ENCODE results near the gene SMIM36.

The SMIM36 gene

DNA sequence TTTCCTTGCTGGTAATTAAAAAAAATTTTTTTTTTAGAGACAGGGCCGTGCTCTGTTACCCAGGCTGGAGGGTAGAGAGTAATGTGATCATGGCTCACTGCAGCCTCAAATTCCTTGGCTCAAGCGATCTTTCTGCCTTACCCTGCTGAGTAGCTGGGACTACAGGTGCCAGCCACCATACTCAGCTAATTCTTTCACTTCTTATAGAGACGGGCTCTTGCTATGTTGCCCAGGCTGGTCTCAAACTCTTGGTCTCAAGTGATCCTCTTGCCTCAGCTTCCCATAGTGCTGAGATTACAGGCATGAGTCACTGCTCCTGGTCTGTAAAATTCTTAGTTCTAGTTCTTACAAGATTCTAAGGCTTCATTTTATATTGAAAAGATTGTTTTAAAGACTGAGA lies 11.1 kb downstream of the SMIM36 start:
- Histone ChIP-seq H3K36me3 (ENCODE audit: control insufficient read depth in 1 of 2, insufficient read depth in 2 of 2, low read length in 2 of 2) (no peaks in the 10 kb centered on the region), H3K9me3 (ENCODE audit: control insufficient read depth in 1 of 2, low read length in 2 of 2) (no peaks in the 10 kb centered on the region), H3K27ac (ENCODE audit: low read length) (no peak overlapping the region), H3K4me1 (ENCODE audit: control insufficient read depth in 1 of 2, insufficient read depth in 2 of 2, low read length in 2 of 2) (no peaks in the 10 kb centered on the region), H3K27me3 (ENCODE audit: low read depth, low read length) (no peaks in the 10 kb centered on the region), H3K4me3 (ENCODE audit: low read depth in 1 of 2, low read length in 2 of 2) (no peak overlapping the region)

DNA sequence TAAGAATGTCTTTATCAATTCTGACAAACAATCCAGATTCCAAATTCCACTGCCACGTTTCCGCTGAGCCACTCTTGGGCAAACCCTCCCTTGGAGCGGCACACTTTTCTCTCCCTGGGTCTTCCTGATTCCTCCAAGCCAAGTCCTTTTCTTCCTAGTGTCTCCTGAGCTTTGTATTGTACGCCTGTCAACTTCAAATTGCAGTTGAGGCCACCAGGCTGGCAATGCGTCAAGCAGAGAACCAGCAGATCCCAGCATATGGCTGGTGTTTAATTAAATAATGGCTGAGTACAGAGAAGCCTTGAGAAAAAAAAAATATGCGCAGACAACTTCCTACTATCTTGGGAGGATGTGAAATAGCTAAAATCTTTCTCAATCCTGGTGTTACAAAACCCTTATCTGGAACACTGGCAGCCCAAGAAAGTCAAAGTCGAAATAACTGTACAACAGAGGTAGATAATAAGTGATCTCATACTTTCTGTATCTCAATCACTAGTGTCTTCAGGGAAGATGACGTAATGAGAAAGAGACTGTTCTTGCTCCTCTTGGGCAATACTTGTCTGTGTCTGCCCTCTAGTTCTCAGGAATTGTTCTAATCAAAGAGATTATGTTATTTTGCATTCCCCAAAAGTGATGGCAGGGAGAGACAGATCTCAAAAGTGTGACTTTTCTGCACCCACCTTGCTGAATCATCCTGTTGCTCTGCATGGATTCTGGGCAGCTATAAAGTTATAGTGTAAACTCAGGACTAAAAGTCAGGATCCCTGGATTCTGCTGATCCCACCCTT lies 15.0 kb downstream of the SMIM36 start:
- H3K27ac ChIP-seq (ENCODE audit: low read length) = peak overlapping the region; percentile 11
- no peaks in the 10 kb centered on the region for H3K4me1 ChIP-seq (ENCODE audit: control insufficient read depth in 1 of 2, insufficient read depth in 2 of 2, low read length in 2 of 2)
- H3K9me3 ChIP-seq (ENCODE audit: control insufficient read depth in 1 of 2, low read length in 2 of 2) = no peaks in the 10 kb centered on the region
- no peaks in the 10 kb centered on the region for H3K27me3 ChIP-seq (ENCODE audit: low read depth, low read length)
- no peak overlapping the region for H3K4me3 ChIP-seq (ENCODE audit: low read depth in 1 of 2, low read length in 2 of 2)
- no peaks in the 10 kb centered on the region for H3K36me3 ChIP-seq (ENCODE audit: control insufficient read depth in 1 of 2, insufficient read depth in 2 of 2, low read length in 2 of 2)

DNA sequence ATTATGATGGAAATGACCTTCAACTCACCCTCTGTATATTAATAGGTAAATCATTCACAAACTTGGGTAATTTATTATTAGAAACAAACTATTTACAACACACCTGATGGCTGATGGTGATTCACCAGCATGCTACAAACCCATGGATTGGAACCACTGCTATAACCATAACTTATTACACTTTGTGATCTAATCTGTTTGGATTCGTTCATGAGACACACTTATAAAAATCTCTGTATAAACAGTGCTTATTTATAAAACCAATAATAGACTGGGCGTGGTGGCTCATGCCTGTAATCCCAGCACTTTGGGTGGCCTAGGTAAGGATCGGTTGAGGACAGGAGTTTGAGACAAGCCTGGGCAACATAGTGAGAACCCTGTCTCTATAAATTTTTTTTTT lies 16.0 kb downstream of the SMIM36 start:
- Histone ChIP-seq H3K27me3 (ENCODE audit: low read depth, low read length) (no peaks in the 10 kb centered on the region), H3K4me1 (ENCODE audit: control insufficient read depth in 1 of 2, insufficient read depth in 2 of 2, low read length in 2 of 2) (no peaks in the 10 kb centered on the region), H3K4me3 (ENCODE audit: low read depth in 1 of 2, low read length in 2 of 2) (no peak overlapping the region), H3K36me3 (ENCODE audit: control insufficient read depth in 1 of 2, insufficient read depth in 2 of 2, low read length in 2 of 2) (no peaks in the 10 kb centered on the region), H3K9me3 (ENCODE audit: control insufficient read depth in 1 of 2, low read length in 2 of 2) (no peaks in the 10 kb centered on the region), H3K27ac (ENCODE audit: low read length) (no peak overlapping the region)

DNA sequence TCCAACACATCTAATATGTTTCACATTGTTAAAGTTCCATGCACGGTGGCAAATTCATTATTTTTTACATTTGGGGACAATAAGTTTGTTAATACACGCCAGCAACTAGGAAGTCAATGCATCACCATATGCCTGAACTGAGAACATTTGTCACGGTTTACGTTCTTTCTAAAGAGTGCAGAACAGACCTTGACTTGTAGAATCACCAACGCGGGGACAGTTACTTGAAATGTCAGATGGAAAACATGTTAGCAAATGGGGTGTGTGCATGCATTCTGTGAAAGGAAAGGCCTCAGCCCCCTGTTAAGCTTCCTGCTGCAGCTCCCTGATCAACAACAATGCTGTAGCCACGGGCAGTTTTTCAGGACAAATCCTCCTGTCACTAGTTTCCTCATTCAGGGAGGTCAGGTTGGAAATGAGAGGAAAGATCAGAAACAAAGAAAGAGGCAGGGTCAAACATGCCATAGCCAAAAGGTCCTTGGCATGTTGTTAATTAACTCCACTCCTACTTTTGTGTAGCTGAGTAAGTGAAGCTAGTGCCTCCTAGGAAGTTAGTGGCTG lies 18.4 kb downstream of the SMIM36 start:
- Histone ChIP-seq H3K4me1 (ENCODE audit: control insufficient read depth in 1 of 2, insufficient read depth in 2 of 2, low read length in 2 of 2) (peaks cover 0 to 7% of the 10 kb centered on the region in 2 donors), H3K4me3 (ENCODE audit: low read depth in 1 of 2, low read length in 2 of 2) (no peak overlapping the region), H3K9me3 (ENCODE audit: control insufficient read depth in 1 of 2, low read length in 2 of 2) (no peaks in the 10 kb centered on the region), H3K27me3 (ENCODE audit: low read depth, low read length) (no peaks in the 10 kb centered on the region), H3K27ac (ENCODE audit: low read length) (no peak overlapping the region), H3K36me3 (ENCODE audit: control insufficient read depth in 1 of 2, insufficient read depth in 2 of 2, low read length in 2 of 2) (no peaks in the 10 kb centered on the region)

DNA sequence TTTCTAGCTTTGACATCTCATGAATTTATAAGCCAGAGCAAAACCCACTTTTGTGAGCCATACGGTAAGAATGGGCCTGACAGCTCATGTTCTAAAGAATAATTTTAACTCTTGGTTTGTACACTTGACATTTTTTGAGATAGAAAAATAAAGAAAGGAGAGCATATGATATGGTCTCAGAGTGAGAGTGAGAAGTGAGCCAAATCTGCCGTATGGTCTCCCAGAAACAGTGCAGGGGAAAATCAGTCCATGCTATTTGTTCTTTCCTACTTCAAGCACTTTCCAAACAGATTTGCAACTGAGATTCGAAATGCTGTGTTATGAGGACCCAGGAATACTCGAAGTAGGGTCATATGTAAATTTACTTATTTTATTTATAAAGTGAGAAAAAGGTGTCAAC lies 20.9 kb downstream of the SMIM36 start:
- Histone ChIP-seq H3K4me3 (ENCODE audit: low read depth in 1 of 2, low read length in 2 of 2) (no peak overlapping the region), H3K27ac (ENCODE audit: low read length) (no peak overlapping the region), H3K27me3 (ENCODE audit: low read depth, low read length) (no peaks in the 10 kb centered on the region), H3K9me3 (ENCODE audit: control insufficient read depth in 1 of 2, low read length in 2 of 2) (no peaks in the 10 kb centered on the region), H3K36me3 (ENCODE audit: control insufficient read depth in 1 of 2, insufficient read depth in 2 of 2, low read length in 2 of 2) (no peaks in the 10 kb centered on the region), H3K4me1 (ENCODE audit: control insufficient read depth in 1 of 2, insufficient read depth in 2 of 2, low read length in 2 of 2) (peaks cover 0 to 13% of the 10 kb centered on the region in 2 donors)

DNA sequence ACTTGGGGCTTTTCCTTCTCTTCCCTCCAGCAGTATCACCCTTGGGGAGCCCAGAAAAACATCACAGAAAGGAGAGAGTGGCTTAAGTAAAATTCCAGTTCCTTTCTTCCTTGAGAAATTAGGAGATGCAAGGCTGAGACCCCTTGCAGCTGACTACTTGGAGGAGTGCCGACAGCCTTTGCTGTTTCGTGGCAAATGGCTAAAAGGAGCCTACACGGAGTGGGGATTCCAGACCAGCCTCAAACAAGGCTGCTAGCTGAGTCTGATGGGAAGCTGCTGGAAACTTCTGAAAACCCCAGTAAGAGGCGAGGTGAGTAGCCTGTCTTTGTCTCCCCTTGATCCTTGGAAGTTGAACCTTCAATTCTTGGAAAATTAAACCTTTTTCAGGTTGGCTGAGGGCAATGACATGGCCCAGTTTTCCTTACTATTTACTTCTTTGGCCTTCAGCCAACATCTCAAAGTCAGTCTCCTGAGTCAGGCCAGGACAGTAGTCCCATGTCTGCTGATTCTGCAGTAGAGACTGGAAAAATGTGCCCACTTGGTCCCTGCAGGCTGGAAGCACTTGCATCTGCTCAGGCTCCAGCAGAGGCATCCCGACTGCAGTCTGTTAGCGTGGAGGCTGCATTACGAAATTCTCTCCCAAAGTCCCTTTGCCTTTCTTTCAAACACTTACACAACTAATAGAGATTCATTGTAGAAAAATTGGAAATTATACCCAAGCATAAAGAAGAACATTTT lies 23.4 kb downstream of the SMIM36 start:
- Histone ChIP-seq H3K36me3 (ENCODE audit: control insufficient read depth in 1 of 2, insufficient read depth in 2 of 2, low read length in 2 of 2) (no peaks in the 10 kb centered on the region), H3K4me1 (ENCODE audit: control insufficient read depth in 1 of 2, insufficient read depth in 2 of 2, low read length in 2 of 2) (peaks cover 0 to 13% of the 10 kb centered on the region in 2 donors), H3K27ac (ENCODE audit: low read length) (no peak overlapping the region), H3K4me3 (ENCODE audit: low read depth in 1 of 2, low read length in 2 of 2) (no peak overlapping the region), H3K9me3 (ENCODE audit: control insufficient read depth in 1 of 2, low read length in 2 of 2) (no peaks in the 10 kb centered on the region), H3K27me3 (ENCODE audit: low read depth, low read length) (no peaks in the 10 kb centered on the region)

DNA sequence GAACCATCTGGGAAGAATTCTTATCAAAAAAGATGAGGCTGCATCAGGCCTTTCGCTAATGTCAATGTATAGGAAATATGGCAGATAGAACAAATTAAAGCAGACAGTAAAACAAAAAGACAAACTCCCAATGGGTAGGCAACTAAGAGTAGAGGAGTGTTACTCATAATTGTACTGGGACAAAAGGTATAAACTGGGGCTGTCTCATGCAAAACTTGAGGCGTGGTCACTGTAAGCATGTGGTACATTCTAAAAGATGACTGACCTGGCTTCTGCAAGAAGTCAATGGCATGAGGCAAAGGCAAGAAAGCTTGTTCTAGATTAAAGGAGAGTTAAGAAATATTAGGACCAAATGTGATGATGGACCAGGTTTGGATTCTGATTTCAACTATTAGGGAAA lies 26.7 kb downstream of the SMIM36 start:
- no peaks in the 10 kb centered on the region for H3K36me3 ChIP-seq (ENCODE audit: control insufficient read depth in 1 of 2, insufficient read depth in 2 of 2, low read length in 2 of 2)
- H3K27ac ChIP-seq (ENCODE audit: low read length) = no peak overlapping the region
- H3K9me3 ChIP-seq (ENCODE audit: control insufficient read depth in 1 of 2, low read length in 2 of 2) = no peaks in the 10 kb centered on the region
- H3K4me3 ChIP-seq (ENCODE audit: low read depth in 1 of 2, low read length in 2 of 2) = no peak overlapping the region
- peaks cover 0 to 13% of the 10 kb centered on the region in 2 donors for H3K4me1 ChIP-seq (ENCODE audit: control insufficient read depth in 1 of 2, insufficient read depth in 2 of 2, low read length in 2 of 2)
- H3K27me3 ChIP-seq (ENCODE audit: low read depth, low read length) = no peaks in the 10 kb centered on the region

DNA sequence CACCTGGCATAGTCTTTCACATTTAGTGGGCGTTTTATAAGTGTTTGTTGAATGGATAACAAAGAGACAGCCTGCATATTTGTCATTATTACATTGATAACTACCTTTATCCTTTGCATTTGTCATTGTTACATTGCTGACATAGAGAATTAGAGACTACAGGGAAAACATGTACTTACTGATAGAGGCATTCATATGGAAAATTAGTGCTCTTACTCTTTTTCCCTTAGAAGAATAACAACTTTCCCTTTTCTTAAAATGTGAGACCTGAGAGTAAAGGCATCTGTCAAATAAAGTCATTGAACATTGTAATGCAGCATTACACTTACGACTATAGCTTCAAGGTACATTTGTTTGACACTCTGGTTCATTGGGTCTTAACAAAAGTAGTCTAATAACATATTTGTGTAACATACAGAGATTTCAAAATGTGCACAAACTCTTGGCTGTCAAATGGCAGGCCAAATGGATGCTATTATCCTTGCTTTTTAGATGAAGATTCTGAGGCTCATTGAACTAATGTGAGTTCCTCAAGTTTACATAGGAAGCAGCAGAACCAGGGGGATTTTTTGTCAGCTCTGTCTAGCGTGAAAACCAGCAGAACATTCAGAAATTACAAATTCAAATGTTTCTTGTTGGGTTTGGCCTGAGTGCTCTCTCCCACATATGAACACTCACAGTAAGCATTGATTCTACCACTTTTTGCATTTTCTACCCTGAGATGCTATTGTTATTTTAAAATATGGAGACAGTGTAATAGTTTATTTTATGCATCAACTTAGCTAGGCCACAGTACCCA lies 28.5 kb downstream of the SMIM36 start:
- H3K4me1 ChIP-seq (ENCODE audit: control insufficient read depth in 1 of 2, insufficient read depth in 2 of 2, low read length in 2 of 2) = peaks cover 0 to 6% of the 10 kb centered on the region in 2 donors
- no peaks in the 10 kb centered on the region for H3K27me3 ChIP-seq (ENCODE audit: low read depth, low read length)
- no peaks in the 10 kb centered on the region for H3K9me3 ChIP-seq (ENCODE audit: control insufficient read depth in 1 of 2, low read length in 2 of 2)
- H3K27ac ChIP-seq (ENCODE audit: low read length) = no peak overlapping the region
- H3K4me3 ChIP-seq (ENCODE audit: low read depth in 1 of 2, low read length in 2 of 2) = no peak overlapping the region
- H3K36me3 ChIP-seq (ENCODE audit: control insufficient read depth in 1 of 2, insufficient read depth in 2 of 2, low read length in 2 of 2) = no peaks in the 10 kb centered on the region

DNA sequence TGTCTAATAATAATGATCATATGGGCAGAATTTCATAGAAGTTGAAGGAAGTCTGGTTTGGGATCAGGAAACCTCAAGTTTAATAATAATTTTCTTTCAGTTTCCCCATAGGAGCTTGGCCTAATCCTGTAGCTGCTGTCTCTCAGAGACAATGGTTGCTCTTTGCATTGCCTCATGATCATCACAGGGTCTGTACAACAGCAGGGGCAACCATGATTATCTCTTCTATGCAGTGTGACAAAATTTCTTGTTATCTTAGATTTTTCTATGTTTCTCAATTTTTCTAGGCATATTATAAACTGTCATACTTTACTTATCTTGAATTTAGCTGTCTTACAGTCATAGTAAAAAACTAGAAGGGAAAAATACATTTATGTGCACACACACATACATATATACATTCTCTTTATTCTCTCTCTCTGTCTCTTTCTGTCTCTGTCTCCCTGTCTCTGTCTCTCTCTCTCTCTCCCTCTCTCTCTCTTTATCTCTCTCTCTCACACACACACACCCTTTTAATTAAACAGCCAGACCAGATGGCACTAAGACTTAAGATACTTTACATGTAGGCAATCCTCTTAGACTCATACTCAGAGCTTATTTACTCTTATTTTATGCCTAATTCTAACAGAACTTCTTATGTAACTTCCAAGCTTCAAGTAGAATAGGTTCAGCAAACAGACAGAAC lies 30.5 kb downstream of the SMIM36 start:
- Histone ChIP-seq H3K9me3 (ENCODE audit: control insufficient read depth in 1 of 2, low read length in 2 of 2) (no peaks in the 10 kb centered on the region), H3K4me3 (ENCODE audit: low read depth in 1 of 2, low read length in 2 of 2) (no peak overlapping the region), H3K4me1 (ENCODE audit: control insufficient read depth in 1 of 2, insufficient read depth in 2 of 2, low read length in 2 of 2) (no peaks in the 10 kb centered on the region), H3K27ac (ENCODE audit: low read length) (no peak overlapping the region), H3K27me3 (ENCODE audit: low read depth, low read length) (no peaks in the 10 kb centered on the region), H3K36me3 (ENCODE audit: control insufficient read depth in 1 of 2, insufficient read depth in 2 of 2, low read length in 2 of 2) (no peaks in the 10 kb centered on the region)

DNA sequence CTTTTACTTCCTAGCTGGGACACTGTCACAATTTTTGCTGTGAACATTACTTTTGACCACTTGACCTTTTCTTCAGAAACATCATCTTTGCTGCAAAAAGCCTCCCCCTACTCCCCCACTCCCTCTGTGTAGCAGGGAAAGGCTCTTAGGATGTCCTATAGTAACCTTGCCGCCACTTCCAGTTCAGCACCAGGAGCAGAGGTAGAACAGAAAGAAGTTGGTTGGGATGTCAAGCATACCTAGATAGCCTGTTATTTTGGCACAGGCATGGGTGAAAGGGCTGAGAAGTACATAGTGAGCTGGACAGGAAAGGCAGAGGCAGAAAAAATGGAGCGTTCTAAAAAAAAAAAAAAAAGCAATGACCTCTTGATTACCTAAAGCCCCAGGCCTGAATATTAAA lies 31.3 kb downstream of the SMIM36 start:
- Histone ChIP-seq H3K27ac (ENCODE audit: low read length) (no peak overlapping the region), H3K9me3 (ENCODE audit: control insufficient read depth in 1 of 2, low read length in 2 of 2) (no peaks in the 10 kb centered on the region), H3K36me3 (ENCODE audit: control insufficient read depth in 1 of 2, insufficient read depth in 2 of 2, low read length in 2 of 2) (no peaks in the 10 kb centered on the region), H3K4me3 (ENCODE audit: low read depth in 1 of 2, low read length in 2 of 2) (no peak overlapping the region), H3K27me3 (ENCODE audit: low read depth, low read length) (no peaks in the 10 kb centered on the region), H3K4me1 (ENCODE audit: control insufficient read depth in 1 of 2, insufficient read depth in 2 of 2, low read length in 2 of 2) (no peaks in the 10 kb centered on the region)

All from muscle layer of duodenum (tissue), 2 donors.